ENCODE measurements around the gene KCNJ6.
"Not testable (repeated sequence)": the region's sequence is repeated elsewhere in the genome, so short reads cannot be mapped to it uniquely, and the experiment has no call there.

The KCNJ6 gene

DNA sequence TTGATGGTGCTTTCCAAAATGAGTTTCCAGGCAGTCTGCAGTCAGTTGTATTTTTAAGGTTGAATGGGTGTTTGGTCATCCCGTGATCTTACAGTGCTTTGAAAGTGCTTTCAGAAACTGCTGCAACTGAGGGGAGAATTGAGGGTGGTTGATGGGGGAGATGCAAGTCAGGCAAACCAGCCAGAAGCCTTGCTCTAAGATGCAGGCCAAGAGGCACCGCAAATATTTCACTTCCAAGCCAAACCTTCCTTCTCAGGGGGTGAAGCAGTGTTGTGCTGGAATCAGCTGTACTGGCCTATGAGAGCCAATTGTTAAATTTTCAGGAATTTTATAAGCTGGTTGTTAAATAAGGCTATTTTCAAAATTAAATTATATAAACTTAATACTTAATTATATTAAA is 151.6 kb downstream of the KCNJ6 start:
- no peak for DNase-seq

GRCh38 chr21:37763298-37763697 is 153.0 kb downstream of the KCNJ6 start:
- DNase-seq, result no peak

- DNase-seq, result no peak
These were observed 153.7 kb downstream of the KCNJ6 start for GRCh38 chr21:37762606-37763005.

GRCh38 chr21:37761406-37761805 is 154.9 kb downstream of the KCNJ6 start:
- DNase-seq, result not testable (repeated sequence)

- DNase-seq, result no peak
These were observed 156.5 kb downstream of the KCNJ6 start for GRCh38 chr21:37759777-37760176.

DNA sequence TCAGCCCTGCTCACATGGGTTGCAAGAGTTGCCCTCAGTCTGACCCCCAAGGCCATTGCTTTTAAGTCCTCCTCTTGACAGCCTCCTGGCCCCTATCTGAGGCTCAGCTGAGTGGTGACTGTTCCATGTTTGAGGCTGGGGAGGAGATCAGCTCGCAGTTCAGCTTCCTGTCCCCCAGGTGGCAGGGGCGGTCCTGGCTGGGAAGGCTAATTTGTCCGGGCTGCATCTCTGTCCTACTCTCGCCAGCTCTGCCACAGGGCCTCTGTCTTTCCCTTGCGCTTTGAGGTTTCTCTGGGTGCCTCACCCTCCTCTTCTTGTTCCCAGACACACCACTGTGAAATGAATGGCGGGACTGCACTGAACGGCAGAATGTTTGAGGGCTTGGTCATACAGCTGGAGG is 157.3 kb downstream of the KCNJ6 start:
- DNase-seq, result no peak

DNA sequence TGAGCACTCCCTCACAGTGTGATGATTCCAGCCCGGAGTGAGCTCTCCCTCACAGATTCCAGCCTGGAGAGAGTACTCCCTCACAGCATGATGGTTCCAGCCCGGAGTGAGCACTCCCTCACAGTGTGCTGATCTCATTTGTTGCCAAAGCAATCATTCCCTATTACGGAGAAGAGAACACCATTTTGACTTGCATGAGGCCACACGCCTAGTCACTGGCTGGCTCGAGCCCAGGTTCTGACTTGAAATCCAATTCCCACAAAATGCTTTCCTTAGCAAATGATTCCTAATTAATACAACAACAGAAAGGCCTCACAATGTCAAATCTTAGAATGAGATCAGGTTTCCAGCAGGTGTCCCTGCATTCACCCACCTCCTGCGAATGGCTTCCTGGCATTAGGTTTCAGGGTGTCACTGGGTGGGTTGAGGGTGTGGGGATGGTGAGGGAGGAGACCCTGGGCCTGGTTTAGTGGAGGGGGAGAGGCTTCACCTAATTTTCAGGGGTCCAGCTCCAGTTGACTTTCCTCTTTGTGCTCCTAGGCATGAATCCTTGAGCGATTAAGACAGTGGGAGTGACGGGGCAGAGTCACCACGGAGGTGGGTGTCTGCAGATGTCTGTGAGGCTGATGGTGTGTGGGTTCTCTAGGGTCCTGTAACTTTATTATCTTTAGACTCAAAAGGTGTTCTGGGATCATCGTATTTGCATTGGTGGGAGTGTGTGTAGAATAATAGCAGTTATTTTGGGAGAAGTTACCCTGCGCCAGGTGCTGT is 158.5 kb downstream of the KCNJ6 start:
- DNase-seq, result no peak

GRCh38 chr21:37753122-37753599 is 163.1 kb downstream of the KCNJ6 start:
- DNase-seq, result no peak

GRCh38 chr21:37751268-37751975 is 164.8 kb downstream of the KCNJ6 start:
- DNase-seq, result no peak

DNA sequence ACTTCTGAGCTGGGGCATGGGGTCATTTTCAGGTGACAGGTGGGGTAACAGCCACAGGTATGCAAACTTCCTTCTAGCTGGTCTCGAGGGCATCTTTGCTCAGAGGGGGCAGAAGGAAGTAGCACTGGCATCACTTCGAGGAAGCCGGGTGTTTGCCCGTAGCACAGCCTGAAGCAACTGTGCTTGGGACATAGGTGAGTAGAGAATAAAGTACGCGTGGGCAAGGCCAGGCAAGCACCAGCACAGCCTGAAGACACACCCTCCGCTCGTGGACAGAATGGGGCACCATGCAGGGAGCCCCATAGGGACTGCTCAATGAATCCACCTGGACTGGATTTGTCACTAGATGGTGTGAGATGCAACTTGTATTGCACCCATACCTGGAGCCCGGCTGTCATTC is 167.1 kb downstream of the KCNJ6 start:
- DNase-seq, result no peak

DNA sequence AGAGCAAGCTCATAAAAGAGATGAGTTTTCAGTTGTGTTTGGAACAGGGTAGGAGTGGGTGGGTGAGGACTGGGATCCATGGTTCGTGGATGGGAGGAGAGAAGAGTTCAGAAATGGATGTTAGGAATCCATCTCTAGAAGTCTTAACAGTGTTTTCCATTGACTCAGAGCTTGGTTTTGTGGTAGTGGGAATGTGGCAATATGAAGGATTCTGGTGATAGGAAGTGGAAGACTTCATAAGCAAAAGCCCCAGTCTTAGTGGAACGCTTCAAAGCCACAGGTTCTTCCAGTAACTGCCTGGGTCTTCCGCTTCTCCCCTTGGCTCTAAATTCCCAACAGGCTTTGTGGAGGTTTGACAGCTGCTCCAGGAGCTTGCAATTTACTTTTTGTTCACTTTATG is 167.9 kb downstream of the KCNJ6 start:
- DNase-seq, result no peak

- no peak for DNase-seq
These were observed 169.4 kb downstream of the KCNJ6 start for GRCh38 chr21:37746849-37747248.

- no peak for DNase-seq
These were observed 171.7 kb downstream of the KCNJ6 start for GRCh38 chr21:37744551-37744950.

GRCh38 chr21:37742532-37742931 is 173.7 kb downstream of the KCNJ6 start:
- no peak for DNase-seq

GRCh38 chr21:37742115-37742514 is 174.1 kb downstream of the KCNJ6 start:
- DNase-seq, result no peak

DNA sequence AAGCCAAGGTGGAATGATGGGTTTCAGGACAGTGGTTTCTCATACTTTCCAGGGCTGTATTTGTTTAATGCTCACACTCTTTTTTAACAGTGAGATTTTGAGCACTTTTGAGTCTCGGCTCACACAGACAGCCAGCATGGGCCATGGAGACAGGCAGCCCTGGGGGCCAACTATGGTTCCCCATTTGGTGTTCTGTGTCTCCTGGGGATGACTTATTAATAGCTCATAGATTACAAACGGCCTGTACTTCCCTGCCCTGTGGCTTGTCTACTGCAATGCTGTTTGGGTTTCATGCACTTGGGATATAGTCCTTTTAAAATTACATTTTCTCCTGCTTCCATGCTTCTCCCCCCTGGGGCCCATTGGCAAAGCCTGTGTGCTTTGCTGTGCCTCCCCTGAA is 178.3 kb downstream of the KCNJ6 start:
- no peak for DNase-seq

DNA sequence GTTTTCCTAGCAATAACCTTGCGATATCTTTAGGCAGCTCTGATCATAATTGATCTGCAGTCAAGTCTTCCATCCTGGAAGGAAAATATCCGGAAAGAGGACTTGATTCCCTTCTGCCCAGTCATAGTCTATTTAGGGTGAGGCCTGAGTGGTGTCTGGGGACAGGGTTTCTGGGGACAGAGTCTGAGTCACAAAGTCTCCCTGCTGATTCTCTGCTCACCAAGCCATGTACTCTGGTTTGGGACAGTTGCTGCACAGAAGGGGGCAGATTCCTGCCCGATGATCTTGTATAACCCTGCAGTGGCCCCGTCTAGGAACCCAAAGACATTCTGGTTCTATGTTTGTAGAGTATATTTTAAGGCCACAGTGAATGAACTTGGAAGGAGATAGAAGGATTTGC is 178.8 kb downstream of the KCNJ6 start:
- DNase-seq, result no peak

DNA sequence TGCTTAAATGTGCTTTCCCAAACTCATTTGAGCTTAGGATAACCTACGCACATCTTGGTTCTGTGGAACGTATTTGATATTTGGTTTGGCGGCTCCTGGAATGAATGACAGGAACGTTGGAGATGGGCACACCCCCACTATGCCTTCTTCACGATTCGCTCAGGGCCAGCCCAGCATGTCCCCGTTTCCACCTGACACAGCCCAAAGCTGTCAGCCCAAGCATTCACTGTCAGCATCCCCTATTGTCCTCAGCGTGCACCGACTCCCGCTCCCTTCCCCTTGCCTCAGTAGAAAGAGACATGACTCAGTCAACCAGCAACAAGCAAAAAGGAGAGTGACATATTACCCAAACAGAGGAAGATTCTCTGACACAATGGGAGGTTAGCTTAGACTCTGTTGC is 181.4 kb downstream of the KCNJ6 start:
- no peak for DNase-seq

DNA sequence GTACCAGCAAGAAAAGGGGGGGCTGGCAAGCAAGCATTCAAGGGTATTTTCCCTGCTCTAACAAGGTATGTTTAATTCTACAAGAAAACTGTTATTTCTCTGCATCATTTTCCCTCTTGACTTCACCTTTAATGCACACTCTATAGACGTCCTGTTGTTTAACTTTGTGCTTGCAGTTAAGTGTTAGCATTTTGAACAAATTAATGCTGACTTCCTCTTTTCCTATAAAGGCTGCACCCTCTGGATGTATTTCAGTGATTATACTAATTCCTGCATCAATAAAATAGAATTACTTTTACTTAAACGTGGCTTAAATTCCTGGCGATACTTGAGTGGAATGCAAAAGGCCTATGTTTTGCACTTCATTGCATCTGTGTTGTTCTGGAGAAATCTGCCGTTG is 183.3 kb downstream of the KCNJ6 start:
- DNase-seq, result no peak

- DNase-seq, result no peak
These were observed 192.1 kb downstream of the KCNJ6 start for GRCh38 chr21:37724201-37724600.

DNA sequence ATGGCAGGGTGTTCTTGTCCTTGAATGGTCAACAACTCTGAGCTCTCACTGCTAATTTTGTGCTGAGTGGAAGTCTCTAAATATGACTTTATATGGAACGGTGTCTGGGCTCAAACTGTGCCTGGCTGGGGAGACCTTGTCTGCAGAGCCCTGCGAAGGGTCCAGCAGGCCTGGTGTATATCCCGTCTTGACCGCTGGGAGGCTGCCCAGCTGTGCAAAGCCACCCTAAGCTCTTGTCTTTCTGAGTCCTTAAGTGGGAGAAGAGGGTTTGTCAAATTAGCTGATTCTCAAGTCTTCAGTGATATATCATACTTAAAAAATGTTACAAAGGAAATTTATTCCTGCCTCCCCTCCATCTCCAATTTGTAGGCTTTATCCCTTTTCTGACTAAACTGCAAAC is 198.7 kb downstream of the KCNJ6 start:
- no peak for DNase-seq

DNA sequence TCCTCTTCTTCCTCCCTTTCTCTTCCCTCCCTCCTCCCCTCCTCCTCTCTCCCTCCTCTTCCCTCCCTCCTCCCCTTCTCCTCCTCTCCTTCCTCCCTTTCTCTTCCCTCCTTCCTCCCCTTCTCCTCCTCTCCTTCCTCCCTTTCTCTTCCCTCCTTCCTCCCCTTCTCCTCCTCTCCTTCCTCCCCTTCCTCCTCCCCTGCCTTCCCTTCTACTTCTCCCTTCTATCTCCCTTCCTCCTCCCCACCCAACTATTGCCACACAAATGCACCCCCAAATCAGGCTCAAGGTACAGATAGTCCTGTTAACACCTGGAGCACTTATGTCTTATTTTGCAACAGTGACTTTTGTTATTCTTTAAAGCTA is 203.7 kb downstream of the KCNJ6 start:
- DNase-seq, result not testable (repeated sequence)

GRCh38 chr21:37711836-37712568 is 204.3 kb downstream of the KCNJ6 start:
- DNase-seq, result peak; percentile 48

DNA sequence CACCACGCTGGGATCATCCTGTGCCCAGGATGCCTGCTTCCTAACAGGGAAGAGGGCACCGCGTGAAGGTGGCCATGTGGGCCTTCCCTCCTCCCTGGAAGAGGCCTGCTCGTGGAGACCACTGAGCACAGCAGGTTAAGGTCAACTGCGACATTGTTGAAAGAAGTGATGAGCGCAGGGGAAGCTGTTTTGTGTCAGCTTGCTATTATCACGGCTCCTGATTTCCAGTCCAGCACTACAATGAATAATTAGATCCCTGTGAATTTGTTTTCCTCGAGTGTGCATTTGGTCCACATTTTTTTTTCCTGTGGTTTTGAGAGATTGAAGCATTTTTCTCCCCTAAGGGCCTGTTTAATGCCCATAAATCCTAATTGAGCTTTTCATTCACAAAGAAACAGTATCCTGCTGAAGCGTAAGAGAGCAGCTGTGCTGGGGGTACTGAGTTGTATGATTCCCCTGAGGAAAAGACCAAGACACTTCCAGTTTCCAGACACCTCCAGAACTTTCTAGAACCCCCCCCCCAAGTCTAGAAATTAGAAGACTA is 204.9 kb downstream of the KCNJ6 start:
- DNase-seq, result no peak

Data from NCI-H1048 (cell line).